NB4 (cell line): ENCODE data around the gene KLHL3.

Source experiments
- DNase-seq: peaks from one replicate; pipeline ENCODE4 v3.0.0; 2010; ENCODE audit warnings: low read depth
- H3K4me3 ChIP-seq: one replicate; pipeline ENCODE4 v1.5.1; 2011; ENCODE audit warnings: mild to moderate bottlenecking, low read depth, low read length, moderate library complexity
- CTCF ChIP-seq: IDR thresholded peaks from one replicate; pipeline ENCODE4 v1.5.1; 2012; ENCODE audit warnings: low read depth, low read length
- MAX ChIP-seq: IDR thresholded peaks from 2 replicates; pipeline ENCODE4 v1.6.1; 2011; ENCODE audit warnings: low read depth, low read length
- MYC ChIP-seq: IDR thresholded peaks from 2 replicates; pipeline ENCODE4 v1.6.1; 2011; ENCODE audit warnings: low read depth, low read length
- POLR2A ChIP-seq: IDR thresholded peaks from 2 replicates; pipeline ENCODE4 v1.6.1; 2011; ENCODE audit warnings: mild to moderate bottlenecking; ENCODE audit not compliant: insufficient read length; ENCODE audit errors: extremely low read depth

The KLHL3 gene

DNA sequence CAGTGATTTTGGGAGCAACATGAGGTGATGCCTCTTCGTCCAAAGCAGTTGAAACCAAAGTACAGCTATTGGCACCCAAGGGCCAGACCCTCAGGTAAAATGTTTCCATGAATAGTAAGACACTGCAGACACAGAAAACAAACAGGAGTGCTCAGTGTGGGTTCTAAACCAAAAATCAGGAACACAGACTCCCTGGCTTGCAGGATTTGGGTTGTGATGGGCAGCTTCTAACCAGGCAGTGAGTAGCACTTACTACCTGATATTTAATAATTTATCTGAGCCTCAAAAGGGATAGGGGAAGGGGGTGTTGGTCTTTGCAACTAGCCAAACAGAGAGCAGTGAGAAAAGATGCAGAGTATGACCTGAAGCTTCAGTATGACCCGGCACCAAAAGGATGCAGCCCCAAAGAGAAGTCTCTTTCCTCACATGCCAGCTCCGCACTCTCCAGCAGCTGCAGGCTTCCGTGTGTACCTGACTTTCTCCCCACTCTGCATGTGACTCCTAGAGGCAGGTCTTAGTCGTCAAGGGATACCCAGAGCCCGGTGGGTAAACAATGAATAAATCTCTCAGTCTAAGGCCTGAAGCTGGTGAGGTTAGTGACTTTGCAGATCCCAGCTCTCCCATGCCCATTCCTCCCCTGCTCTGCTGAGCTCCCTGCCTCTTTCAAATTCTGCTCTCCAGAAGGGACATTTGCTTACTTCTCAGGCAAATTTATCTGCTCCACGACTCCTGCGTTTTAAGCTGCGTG is 131.4 kb downstream of the KLHL3 start:
- no peak for DNase-seq
- H3K4me3 ChIP-seq = no peak overlapping the region
- no peak for TF ChIP-seq POLR2A
- no peak for TF ChIP-seq CTCF
- TF ChIP-seq MAX = no peak
- no peak for TF ChIP-seq MYC

DNA sequence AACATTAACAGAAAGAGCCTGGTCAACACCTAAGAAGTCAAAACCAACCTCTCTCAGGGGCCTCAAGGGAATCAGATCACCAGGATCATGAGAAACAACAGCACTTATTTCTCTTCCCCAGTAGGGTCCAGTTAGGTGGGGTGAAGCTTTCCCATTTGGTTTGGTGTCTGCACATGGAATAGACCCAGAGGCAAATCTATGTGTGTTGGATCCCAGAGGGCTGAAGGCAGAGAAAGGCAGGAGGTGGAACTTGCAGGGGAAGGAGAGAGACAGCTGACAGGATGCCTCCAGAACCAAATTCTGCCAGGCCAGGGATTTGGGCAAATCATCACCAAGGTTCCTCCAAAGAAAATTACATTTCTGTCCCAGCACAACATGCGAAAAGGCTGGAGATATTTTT is 132.0 kb downstream of the KLHL3 start:
- no peak for DNase-seq
- H3K4me3 ChIP-seq = no peak overlapping the region
- no peak for TF ChIP-seq CTCF

GRCh38 chr5:137603356-137603755 is 132.5 kb downstream of the KLHL3 start:
- no peak overlapping the region for H3K4me3 ChIP-seq
- DNase-seq = no peak
- TF ChIP-seq MAX (no peak), MYC (no peak), POLR2A (no peak), CTCF (no peak)

DNA sequence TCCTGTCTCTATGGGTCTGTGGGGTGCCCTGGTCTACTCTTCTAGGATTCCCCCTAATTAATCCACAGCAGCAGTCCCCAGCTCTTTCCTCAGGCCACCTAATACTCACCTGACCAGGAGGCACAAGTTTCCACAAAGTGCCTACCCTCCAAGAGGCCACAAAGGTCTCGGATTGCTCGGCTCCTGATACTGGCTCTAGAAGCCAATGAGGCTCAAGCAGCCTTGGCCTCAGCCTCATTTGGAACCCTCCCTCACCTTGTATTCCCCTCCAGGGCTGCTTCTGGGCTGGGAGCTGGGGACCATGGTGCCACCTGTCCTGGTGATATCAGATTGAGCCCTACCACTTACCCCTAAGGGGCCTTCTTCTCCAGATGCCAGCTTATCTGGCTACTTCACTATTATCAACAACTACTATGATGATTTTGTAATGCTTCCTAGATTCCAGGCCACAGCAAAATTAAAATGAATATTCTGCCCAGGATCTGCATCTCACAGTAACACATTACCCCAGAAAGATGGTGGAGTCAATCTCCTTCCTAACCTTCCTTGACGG is 133.1 kb downstream of the KLHL3 start:
- DNase-seq = no peak
- TF ChIP-seq CTCF (no peak), MAX (no peak), MYC (no peak), POLR2A (no peak)
- H3K4me3 ChIP-seq = no peak overlapping the region

DNA sequence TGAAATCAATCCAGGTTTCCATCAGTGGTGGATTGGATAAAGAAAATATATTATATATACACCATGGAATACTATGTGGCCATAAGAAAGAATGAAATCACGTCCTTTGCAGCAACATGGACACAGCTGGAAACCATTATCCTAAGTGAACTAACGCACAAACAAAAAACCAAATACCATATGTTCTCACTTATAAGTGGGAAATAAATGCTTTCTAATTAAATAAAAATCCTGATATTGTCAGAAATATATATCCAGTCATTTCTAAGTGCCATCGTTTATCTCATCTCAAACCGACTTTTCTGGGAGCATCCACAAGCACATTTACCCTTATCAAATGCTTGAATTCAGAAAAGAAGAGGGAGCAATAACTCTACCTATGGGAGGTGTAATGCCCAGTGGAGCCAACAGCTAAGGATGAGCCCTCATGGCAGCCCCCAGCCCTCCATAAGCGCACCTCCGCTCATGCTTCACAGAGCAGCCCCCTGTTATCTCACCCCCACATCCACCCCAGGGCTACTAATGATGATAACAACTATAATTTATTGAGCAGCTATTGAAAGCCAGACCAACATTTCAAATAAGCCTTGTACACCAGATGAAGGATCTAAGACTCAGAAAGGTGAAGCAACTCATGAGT is 135.0 kb downstream of the KLHL3 start:
- H3K4me3 ChIP-seq = no peak overlapping the region
- TF ChIP-seq POLR2A (no peak), CTCF (no peak), MAX (no peak), MYC (no peak)
- DNase-seq = no peak

- TF ChIP-seq MAX = no peak
- no peak for TF ChIP-seq CTCF
- no peak overlapping the region for H3K4me3 ChIP-seq
- no peak for DNase-seq
Observed at GRCh38 chr5:137599457-137599856, 136.4 kb downstream of the KLHL3 start.
